IPS-18a (cell line): ENCODE measurements around the gene RNASET2.
"Not testable (repeated sequence)": the region's sequence is repeated elsewhere in the genome, so short reads cannot be mapped to it uniquely, and the experiment has no call there.

Source experiments
- H3K27ac ChIP-seq: one replicate; pipeline ENCODE4 v1.5.1; 2013; ENCODE audit warnings: low read length
- H3K27me3 ChIP-seq: one replicate; pipeline ENCODE4 v1.6.1; 2013; ENCODE audit warnings: mild to moderate bottlenecking, low read length; ENCODE audit not compliant: control insufficient read depth, insufficient read depth
- H3K36me3 ChIP-seq: one replicate; pipeline ENCODE4 v1.6.1; 2013; ENCODE audit warnings: low read depth, low read length; ENCODE audit not compliant: control insufficient read depth
- H3K4me1 ChIP-seq: one replicate; pipeline ENCODE4 v1.6.1; 2013; ENCODE audit warnings: low read depth, low read length; ENCODE audit not compliant: control insufficient read depth
- H3K4me3 ChIP-seq: one replicate; pipeline ENCODE4 v1.5.1; 2013; ENCODE audit warnings: low read length
- H3K9ac ChIP-seq: one replicate; pipeline ENCODE4 v1.6.1; 2013; ENCODE audit warnings: mild to moderate bottlenecking, low read length, moderate library complexity
- H3K9me3 ChIP-seq: one replicate; pipeline ENCODE4 v1.6.1; 2013; ENCODE audit warnings: low read depth, low read length; ENCODE audit not compliant: control insufficient read depth

RNASET2 gene

GRCh38 chr6:166903500-166903899 is 52.9 kb downstream of the RNASET2 start:
- no peak overlapping the region for H3K4me3 ChIP-seq
- no peak overlapping the region for H3K27ac ChIP-seq
- H3K36me3 ChIP-seq, result no peaks in the 10 kb centered on the region
- peaks cover 14% of the 10 kb centered on the region for H3K4me1 ChIP-seq
- no peak overlapping the region for H3K9ac ChIP-seq
- H3K27me3 ChIP-seq, result no peaks in the 10 kb centered on the region
- H3K9me3 ChIP-seq, result no peaks in the 10 kb centered on the region

GRCh38 chr6:166903027-166903426 is 53.3 kb downstream of the RNASET2 start:
- H3K4me3 ChIP-seq, result no peak overlapping the region
- H3K27ac ChIP-seq, result no peak overlapping the region
- H3K36me3 ChIP-seq, result no peaks in the 10 kb centered on the region
- no peak overlapping the region for H3K9ac ChIP-seq
- H3K9me3 ChIP-seq, result no peaks in the 10 kb centered on the region
- peaks cover 14% of the 10 kb centered on the region for H3K4me1 ChIP-seq
- H3K27me3 ChIP-seq, result no peaks in the 10 kb centered on the region

GRCh38 chr6:166902211-166902755 is 54.1 kb downstream of the RNASET2 start:
- no peak overlapping the region for H3K27ac ChIP-seq
- peaks cover 14% of the 10 kb centered on the region for H3K4me1 ChIP-seq
- H3K27me3 ChIP-seq, result no peaks in the 10 kb centered on the region
- H3K9me3 ChIP-seq, result no peaks in the 10 kb centered on the region
- no peak overlapping the region for H3K4me3 ChIP-seq
- no peak overlapping the region for H3K9ac ChIP-seq
- no peaks in the 10 kb centered on the region for H3K36me3 ChIP-seq

GRCh38 chr6:166901626-166902025 is 54.7 kb downstream of the RNASET2 start:
- no peaks in the 10 kb centered on the region for H3K36me3 ChIP-seq
- H3K9ac ChIP-seq, result no peak overlapping the region
- no peaks in the 10 kb centered on the region for H3K27me3 ChIP-seq
- no peaks in the 10 kb centered on the region for H3K9me3 ChIP-seq
- no peak overlapping the region for H3K27ac ChIP-seq
- peaks cover 14% of the 10 kb centered on the region for H3K4me1 ChIP-seq
- H3K4me3 ChIP-seq, result no peak overlapping the region

- H3K36me3 ChIP-seq, result no peaks in the 10 kb centered on the region
Measured at GRCh38 chr6:166900956-166901607, 55.3 kb downstream of the RNASET2 start.

GRCh38 chr6:166900130-166900708 is 56.1 kb downstream of the RNASET2 start:
- H3K27ac ChIP-seq, result no peak overlapping the region

More at GRCh38 chr6:166900956-166901607, 55.3 kb downstream of the RNASET2 start:
- Histone ChIP-seq H3K4me1 (peaks cover 14% of the 10 kb centered on the region), H3K27me3 (no peaks in the 10 kb centered on the region), H3K27ac (no peak overlapping the region), H3K4me3 (no peak overlapping the region), H3K9me3 (no peaks in the 10 kb centered on the region), H3K9ac (no peak overlapping the region)

DNA sequence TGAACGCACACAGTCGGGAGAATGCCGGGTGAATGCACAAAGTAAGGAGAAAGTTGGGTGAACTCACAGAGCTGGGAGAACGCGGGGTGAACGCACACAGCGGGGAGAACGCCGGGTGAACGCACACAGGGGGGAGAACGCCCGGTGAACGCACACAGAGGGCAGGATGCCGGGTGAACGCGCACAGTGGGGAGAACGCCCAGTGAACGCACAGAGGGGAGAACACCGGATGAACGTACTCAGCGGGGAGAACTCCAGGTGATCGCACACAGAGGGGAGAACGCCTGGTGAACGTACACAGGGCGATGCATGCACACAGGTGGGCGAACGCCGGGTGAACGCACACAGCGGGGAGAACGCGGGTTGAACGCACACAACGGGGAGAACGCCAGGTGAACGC is 57.4 kb downstream of the RNASET2 start:
- H3K4me3 ChIP-seq, result no peak overlapping the region
- no peaks in the 10 kb centered on the region for H3K36me3 ChIP-seq
- no peaks in the 10 kb centered on the region for H3K27me3 ChIP-seq
- peaks cover 3% of the 10 kb centered on the region for H3K4me1 ChIP-seq
- no peak overlapping the region for H3K9ac ChIP-seq
- no peaks in the 10 kb centered on the region for H3K9me3 ChIP-seq
- H3K27ac ChIP-seq, result no peak overlapping the region

More at GRCh38 chr6:166900130-166900708, 56.1 kb downstream of the RNASET2 start:
- H3K9me3 ChIP-seq, result no peaks in the 10 kb centered on the region
- H3K4me1 ChIP-seq, result peaks cover 14% of the 10 kb centered on the region
- no peak overlapping the region for H3K4me3 ChIP-seq
- H3K36me3 ChIP-seq, result no peaks in the 10 kb centered on the region
- H3K9ac ChIP-seq, result no peak overlapping the region
- no peaks in the 10 kb centered on the region for H3K27me3 ChIP-seq

DNA sequence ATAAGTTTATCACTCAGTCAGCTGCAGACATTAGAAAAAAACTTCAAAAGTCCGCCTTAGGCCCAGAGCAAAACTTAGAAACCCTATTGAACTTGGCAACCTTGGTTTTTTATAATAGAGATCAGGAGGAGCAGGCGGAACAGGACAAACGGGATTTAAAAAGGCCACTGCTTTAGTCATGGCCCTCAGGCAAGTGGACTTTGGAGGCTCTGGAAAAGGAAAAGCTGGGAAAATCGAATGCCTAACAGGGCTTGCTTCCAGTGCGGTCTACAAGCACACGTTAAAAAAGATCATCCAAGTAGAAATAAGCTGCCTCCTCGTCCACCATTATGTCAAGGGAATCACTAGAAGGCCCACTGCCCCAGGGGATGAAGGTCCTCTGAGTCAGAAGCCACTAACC is 61.7 kb downstream of the RNASET2 start:
- H3K9ac ChIP-seq, H3K4me3 ChIP-seq, H3K9me3 ChIP-seq, H3K4me1 ChIP-seq, H3K27ac ChIP-seq, H3K27me3 ChIP-seq, H3K36me3 ChIP-seq: not testable (repeated sequence)

DNA sequence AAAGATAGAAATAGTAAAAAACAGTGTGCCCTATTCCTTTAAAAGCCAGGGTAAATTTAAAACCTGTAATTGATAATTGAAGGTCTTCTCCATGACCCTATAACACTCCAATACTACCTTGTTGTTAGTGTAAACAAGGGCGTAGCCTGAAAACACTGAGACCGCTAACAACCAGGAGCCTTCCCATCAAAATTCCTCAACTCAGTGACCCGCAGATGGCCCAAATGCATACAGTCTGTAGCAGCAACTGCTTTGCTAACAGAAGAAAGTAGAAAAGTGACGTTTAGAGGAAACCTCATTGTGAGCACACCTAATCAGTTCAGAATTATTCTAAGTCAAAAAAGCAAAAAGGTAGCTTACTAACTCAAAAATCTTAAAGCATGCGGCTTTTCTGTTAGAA is 63.9 kb downstream of the RNASET2 start:
- not testable (repeated sequence) for H3K36me3 ChIP-seq, H3K27ac ChIP-seq, H3K4me1 ChIP-seq, H3K9ac ChIP-seq, H3K9me3 ChIP-seq, H3K4me3 ChIP-seq, H3K27me3 ChIP-seq

- H3K27me3 ChIP-seq, H3K4me1 ChIP-seq, H3K27ac ChIP-seq: not testable (repeated sequence)
Measured at GRCh38 chr6:166886773-166887172, 69.6 kb downstream of the RNASET2 start.

DNA sequence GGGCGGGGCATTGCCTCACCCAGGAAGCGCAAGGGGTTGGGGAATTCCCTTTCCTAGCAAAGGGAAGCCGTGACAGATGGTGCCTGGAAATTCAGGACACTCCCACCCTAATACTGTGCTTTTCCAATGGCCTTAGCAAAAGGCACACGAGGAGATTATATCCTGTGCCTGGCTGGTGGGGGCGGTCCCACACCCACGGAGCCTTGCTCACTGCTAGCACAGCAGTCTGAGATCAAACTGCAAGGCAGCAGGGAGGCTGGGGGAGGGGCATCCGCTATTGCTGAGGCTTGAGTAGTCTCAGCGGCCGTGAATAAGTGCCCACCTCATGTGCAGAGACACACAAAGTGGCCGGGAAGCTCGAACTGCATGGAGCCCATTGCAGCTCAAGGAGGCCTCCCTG is 71.4 kb downstream of the RNASET2 start:
- not testable (repeated sequence) for H3K9ac ChIP-seq, H3K4me1 ChIP-seq, H3K27ac ChIP-seq, H3K27me3 ChIP-seq, H3K4me3 ChIP-seq, H3K9me3 ChIP-seq, H3K36me3 ChIP-seq

More at GRCh38 chr6:166886773-166887172, 69.6 kb downstream of the RNASET2 start:
- not testable (repeated sequence) for H3K9me3 ChIP-seq, H3K9ac ChIP-seq, H3K4me3 ChIP-seq, H3K36me3 ChIP-seq

DNA sequence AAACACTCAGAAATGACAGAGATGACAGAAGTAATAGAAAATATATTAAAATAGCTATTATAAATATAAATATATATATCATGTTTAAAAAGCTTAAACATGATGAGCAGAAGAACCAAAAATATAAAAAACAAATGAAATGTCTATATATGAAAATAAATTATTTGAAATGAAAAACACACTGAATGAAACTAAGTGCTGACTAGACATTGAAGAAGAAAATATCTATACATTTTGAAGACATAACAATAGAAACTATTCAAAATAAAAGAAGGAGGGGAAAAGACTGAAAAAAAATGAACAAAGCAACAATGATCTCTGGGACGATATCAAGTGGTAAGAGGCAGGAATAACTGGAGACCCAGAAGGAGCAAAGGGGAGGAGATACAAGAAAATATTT is 76.8 kb downstream of the RNASET2 start:
- H3K4me3 ChIP-seq, result no peak overlapping the region
- no peaks in the 10 kb centered on the region for H3K9me3 ChIP-seq
- H3K27ac ChIP-seq, result no peak overlapping the region
- H3K4me1 ChIP-seq, result no peaks in the 10 kb centered on the region
- H3K36me3 ChIP-seq, result no peaks in the 10 kb centered on the region
- no peaks in the 10 kb centered on the region for H3K27me3 ChIP-seq
- no peak overlapping the region for H3K9ac ChIP-seq
